Coronary artery (tissue), 2 donors: Measurements from ENCODE around the gene LAP3.

Source experiments
- DNase-seq: peaks from one replicate; pipeline ENCODE4 v3.0.0-alpha.2; 2017; ENCODE audit warnings: low spot score
- H3K27ac ChIP-seq, 2 donors: fragments of 200-600 bp; sonication (generic); one replicate each; pipeline ENCODE4 v1.5.1; 2016 to 2019
- H3K4me3 ChIP-seq: fragments of 200-600 bp; sonication (generic); 2 replicates; pipeline ENCODE4 v1.5.1; 2016; ENCODE audit warnings: mild to moderate bottlenecking, moderate library complexity
- TF ChIP-seq, protein P1 (sequence below): fragments of 200-600 bp; sonication (generic); IDR thresholded peaks from one replicate; pipeline ENCODE4 v1.5.1; 2019; ENCODE audit warnings: antibody characterized with exemption

LAP3 gene

DNA sequence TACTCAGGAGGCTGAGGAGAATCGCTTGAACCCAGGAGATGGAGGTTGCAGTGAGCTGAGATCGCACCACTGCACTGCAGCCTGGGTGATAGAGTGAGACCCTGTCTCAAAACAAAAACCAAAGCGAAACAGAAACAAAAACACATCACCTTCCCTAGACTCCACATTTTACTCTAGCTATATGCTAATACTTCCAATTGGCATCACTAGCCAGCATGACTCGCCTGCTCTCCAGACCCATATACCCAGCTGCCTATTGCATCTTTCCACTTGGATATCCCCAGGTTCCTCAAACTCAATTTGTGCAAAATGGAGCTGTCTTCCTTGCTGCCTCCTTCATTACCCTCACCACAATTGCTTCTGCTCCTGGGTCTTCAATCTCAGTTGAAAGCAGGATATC lies 22.4 kb upstream of the LAP3 start:
- H3K4me3 ChIP-seq = no peak overlapping the region
- DNase-seq = no peak
- TF ChIP-seq, protein P1, sequence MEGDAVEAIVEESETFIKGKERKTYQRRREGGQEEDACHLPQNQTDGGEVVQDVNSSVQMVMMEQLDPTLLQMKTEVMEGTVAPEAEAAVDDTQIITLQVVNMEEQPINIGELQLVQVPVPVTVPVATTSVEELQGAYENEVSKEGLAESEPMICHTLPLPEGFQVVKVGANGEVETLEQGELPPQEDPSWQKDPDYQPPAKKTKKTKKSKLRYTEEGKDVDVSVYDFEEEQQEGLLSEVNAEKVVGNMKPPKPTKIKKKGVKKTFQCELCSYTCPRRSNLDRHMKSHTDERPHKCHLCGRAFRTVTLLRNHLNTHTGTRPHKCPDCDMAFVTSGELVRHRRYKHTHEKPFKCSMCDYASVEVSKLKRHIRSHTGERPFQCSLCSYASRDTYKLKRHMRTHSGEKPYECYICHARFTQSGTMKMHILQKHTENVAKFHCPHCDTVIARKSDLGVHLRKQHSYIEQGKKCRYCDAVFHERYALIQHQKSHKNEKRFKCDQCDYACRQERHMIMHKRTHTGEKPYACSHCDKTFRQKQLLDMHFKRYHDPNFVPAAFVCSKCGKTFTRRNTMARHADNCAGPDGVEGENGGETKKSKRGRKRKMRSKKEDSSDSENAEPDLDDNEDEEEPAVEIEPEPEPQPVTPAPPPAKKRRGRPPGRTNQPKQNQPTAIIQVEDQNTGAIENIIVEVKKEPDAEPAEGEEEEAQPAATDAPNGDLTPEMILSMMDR = no peak
- no peak overlapping the region for H3K27ac ChIP-seq

GRCh38 chr4:17556498-17556897 lies 20.5 kb upstream of the LAP3 start:
- no peak overlapping the region for H3K27ac ChIP-seq
- TF ChIP-seq, protein P1 = no peak
- no peak overlapping the region for H3K4me3 ChIP-seq
- DNase-seq = no peak

GRCh38 chr4:17557880-17558279 lies 19.1 kb upstream of the LAP3 start:
- TF ChIP-seq, protein P1 = no peak
- Histone ChIP-seq H3K27ac (no peak overlapping the region), H3K4me3 (no peak overlapping the region)
- DNase-seq = no peak

- TF ChIP-seq, protein P1 = no peak
- Histone ChIP-seq H3K4me3 (no peak overlapping the region), H3K27ac (no peak overlapping the region)
- DNase-seq = no peak
Measured at GRCh38 chr4:17558941-17559708, 17.9 kb upstream of the LAP3 start.

GRCh38 chr4:17559709-17560048 lies 17.3 kb upstream of the LAP3 start:
- no peak overlapping the region for H3K27ac ChIP-seq

GRCh38 chr4:17560065-17560673 lies 16.8 kb upstream of the LAP3 start:
- DNase-seq = peak; percentile 38
- Histone ChIP-seq H3K4me3 (no peak overlapping the region), H3K27ac (no peak overlapping the region)
- TF ChIP-seq, protein P1 = no peak

More at GRCh38 chr4:17559709-17560048, 17.3 kb upstream of the LAP3 start:
- no peak for DNase-seq
- TF ChIP-seq, protein P1 = no peak
- no peak overlapping the region for H3K4me3 ChIP-seq
